Stimulated activated CD4-positive, alpha-beta T cell treated with anti-CD3 and anti-CD28 coated beads, Interleukin-12 subunit alpha, Interleukin-12 subunit beta, amount 100 ng/mL, for 24 hours (primary cell): Measurements from ENCODE around the gene PPP6R2.

ENCODE experiments used
- DNase-seq, 2 experiments: peaks; one replicate each; pipeline ENCODE4 v3.0.0-alpha.2; 2020; ENCODE audit warnings: low read depth in 2 of 2

Gene PPP6R2

GRCh38 chr22:50305923-50306566 lies 37.1 kb upstream of the PPP6R2 start:
- DNase-seq, result no peak

- peak in 1 of 2 experiments; percentile 33 for DNase-seq
These were observed 36.1 kb upstream of the PPP6R2 start, which contains the start of gene PLXNB2 for GRCh38 chr22:50306753-50307749. PLXNB2 (minus strand) TSS chr22:50307646; CDS start chr22:50290584, 17,062 bp downstream.

GRCh38 chr22:50307890-50308596 lies 35.1 kb upstream of the PPP6R2 start:
- DNase-seq, result no peak

GRCh38 chr22:50308597-50308935 lies 34.6 kb upstream of the PPP6R2 start:
- no peak for DNase-seq

- no peak for DNase-seq
These were observed 34.0 kb upstream of the PPP6R2 start for GRCh38 chr22:50308986-50309600.

GRCh38 chr22:50309601-50309991 lies 33.5 kb upstream of the PPP6R2 start:
- no peak for DNase-seq

GRCh38 chr22:50310031-50310722 lies 33.0 kb upstream of the PPP6R2 start:
- no peak for DNase-seq

- DNase-seq, result no peak
These were observed 32.1 kb upstream of the PPP6R2 start for GRCh38 chr22:50310949-50311444.

- no peak for DNase-seq
These were observed 31.3 kb upstream of the PPP6R2 start for GRCh38 chr22:50311606-50312351.

- DNase-seq, result no peak
These were observed 30.8 kb upstream of the PPP6R2 start for GRCh38 chr22:50312371-50312770.

GRCh38 chr22:50313021-50313420 lies 30.1 kb upstream of the PPP6R2 start:
- DNase-seq, result no peak

GRCh38 chr22:50313600-50313999 lies 29.5 kb upstream of the PPP6R2 start:
- DNase-seq, result no peak

- no peak for DNase-seq
These were observed 29.1 kb upstream of the PPP6R2 start for GRCh38 chr22:50314081-50314454.

GRCh38 chr22:50314455-50315288 lies 28.5 kb upstream of the PPP6R2 start:
- DNase-seq, result peak; percentile 48 to 73

- no peak for DNase-seq
These were observed 27.6 kb upstream of the PPP6R2 start for GRCh38 chr22:50315289-50316113.

GRCh38 chr22:50316114-50317065 lies 26.7 kb upstream of the PPP6R2 start:
- DNase-seq, result no peak

GRCh38 chr22:50317178-50317577 lies 25.9 kb upstream of the PPP6R2 start:
- no peak for DNase-seq
